K562 (cell line): ENCODE data around the gene FAM124A. TPM values are rescaled to one million over a fixed set of nuclear protein-coding genes. Genes with fewer than 3 reads are reported as not detected.

Experiments used
- ATAC-seq: fragments of 200-7000 bp; cut with Tn5 transposase; 3 replicates; pipeline ENCODE4 v1.9.1; 2020; ENCODE audit warnings: moderate library complexity
- BruUV-seq: library from RNA; stranded (reverse); fragments of 400-500 nt; replicated peaks from 2 replicates; lab custom pipeline; 2021; lab: Mats Ljungman, UMichigan
- CTCF ChIA-PET: fragments of 300-600 bp; formaldehyde crosslinking; extraction: SDS; loops from one replicate; lab custom pipeline; 2021; ENCODE audit warnings: low intra/inter-chr PET ratio; lab: Yijun Ruan, JAX
- POLR2A ChIA-PET: fragments of 300-600, 350-650 bp; sonication (Branson Sonifier 250); formaldehyde crosslinking; extraction: SDS; loops from one replicate; lab custom pipeline; 2021; ENCODE audit warnings: antibody characterized with exemption, inconsistent platforms; lab: Yijun Ruan, JAX
- DNase-seq, 4 experiments: peaks; one replicate each; pipeline versions ENCODE4 v3.0.0 to v3.0.0-alpha.2; 2011 to 2018; ENCODE audit warnings: low spot score in 3 of 4, mixed read lengths in 3 of 4; ENCODE audit errors: extremely low read depth in 1 of 4
- FAIRE-seq: peaks from 2 replicates; lab custom pipeline; 2011; peaks lifted over from hg19 to GRCh38; lab: Jason Lieb, UNC
- H2AFZ ChIP-seq: 2 replicates; pipeline ENCODE4 v1.6.0; 2011; ENCODE audit warnings: low read depth, low read length, control low read depth, inconsistent platforms
- H3K27ac ChIP-seq: fragments of 200-600 bp; 3 replicates; pipeline ENCODE4 v1.8.0; 2011; ENCODE audit warnings: low read depth, mild to moderate bottlenecking, control low read depth, inconsistent platforms, low read length, moderate library complexity, mixed read lengths; ENCODE audit errors: extremely low read depth
- H3K27me3 ChIP-seq, 2 experiments: fragments of 300-600 bp in 1 of 2; 2 replicates in 1 of 2; 3 replicates in 1 of 2; pipeline versions ENCODE4 v1.6.0 to v1.8.0; 2011; ENCODE audit warnings: inconsistent platforms in 2 of 2, low read length in 2 of 2, mild to moderate bottlenecking in 1 of 2, mixed read lengths in 1 of 2, moderate library complexity in 1 of 2; ENCODE audit not compliant: control insufficient read depth in 2 of 2, insufficient read depth in 2 of 2
- H3K36me3 ChIP-seq: fragments of 300-600 bp; 3 replicates; pipeline ENCODE4 v1.8.0; 2011; ENCODE audit warnings: mild to moderate bottlenecking, low read length, inconsistent platforms; ENCODE audit not compliant: control insufficient read depth, insufficient read depth
- H3K4me1 ChIP-seq, 2 experiments: fragments of 200-600 bp in 1 of 2; replicated peaks in 1 of 2; 2 replicates in 1 of 2; 3 replicates in 1 of 2; pipeline versions ENCODE4 v1.5.1 to v1.8.0; 2011; ENCODE audit warnings: inconsistent platforms in 2 of 2, low read length in 2 of 2, mild to moderate bottlenecking in 1 of 2, mixed read lengths in 1 of 2, moderate library complexity in 1 of 2; ENCODE audit not compliant: control insufficient read depth in 2 of 2, insufficient read depth in 2 of 2
- H3K4me2 ChIP-seq: 2 replicates; pipeline ENCODE4 v1.6.1; 2011; ENCODE audit warnings: low read length, control low read depth, inconsistent platforms, mixed read lengths; ENCODE audit not compliant: insufficient read depth
- H3K4me3 ChIP-seq: fragments of 200-600 bp; sonication (generic), shearing (Covaris generic); 2 replicates; pipeline ENCODE4 v1.5.1; 2016; ENCODE audit warnings: control low read depth, inconsistent platforms
- H3K79me2 ChIP-seq: fragments of 200-600 bp; 3 replicates; pipeline ENCODE4 v1.8.0; 2011; ENCODE audit warnings: low read length, inconsistent platforms; ENCODE audit not compliant: control insufficient read depth, insufficient read depth
- H3K9ac ChIP-seq, 2 experiments: 2 replicates each; pipeline versions ENCODE4 v1.6.0 to v1.6.1; 2011; ENCODE audit warnings: low read depth in 2 of 2, low read length in 2 of 2, control low read depth in 1 of 2, inconsistent platforms in 1 of 2, mild to moderate bottlenecking in 1 of 2, mixed read lengths in 1 of 2; ENCODE audit not compliant: insufficient read depth in 1 of 2
- H3K9me1 ChIP-seq: one replicate; pipeline ENCODE4 v1.6.0; 2011; ENCODE audit warnings: inconsistent platforms, mild to moderate bottlenecking, low read length, moderate library complexity; ENCODE audit not compliant: control insufficient read depth, insufficient read depth
- H3K9me3 ChIP-seq: replicated peaks from 2 replicates; pipeline ENCODE4 v1.5.1; 2011; ENCODE audit warnings: low read depth, low read length, inconsistent platforms; ENCODE audit not compliant: control insufficient read depth, insufficient read depth
- H4K20me1 ChIP-seq: replicated peaks from 2 replicates; pipeline ENCODE4 v1.6.1; 2011; ENCODE audit warnings: low read length, inconsistent platforms, mixed read lengths; ENCODE audit not compliant: control insufficient read depth, insufficient read depth
- BRCA1 ChIP-seq, 2 experiments: fragments of 450-650 bp in 1 of 2; sonication (generic) in 1 of 2; formaldehyde crosslinking in 1 of 2; IDR thresholded peaks; 2 replicates each; pipeline versions ENCODE4 v1.5.0 to v1.6.1; 2017 to 2020; ENCODE audit warnings: mild to moderate bottlenecking in 1 of 2, missing genetic modification reagents in 1 of 2
- DPF2 ChIP-seq: fragments of 450-650 bp; IDR thresholded peaks from 2 replicates; pipeline ENCODE4 v1.6.1; 2016
- EGR1 ChIP-seq: fragments of 450-650 bp; conservative IDR thresholded peaks from 2 replicates; pipeline ENCODE4 v1.6.1; 2017; ENCODE audit warnings: mild to moderate bottlenecking
- HSF4 ChIP-seq: fragments of 250-450 bp; sonication (Bioruptor Pico); IDR thresholded peaks from 2 replicates; pipeline ENCODE4 v2.1.2; 2022; ENCODE audit warnings: mild to moderate bottlenecking, moderate library complexity, borderline replicate concordance
- NR2C1 ChIP-seq, 2 experiments: fragments of 450-650 bp; IDR thresholded peaks; 2 replicates each; pipeline ENCODE4 v1.6.1; 2017; ENCODE audit warnings: mild to moderate bottlenecking in 2 of 2, antibody characterized with exemption in 1 of 2, inconsistent platforms in 1 of 2, missing compliant biosample characterization in 1 of 2, missing genetic modification characterization in 1 of 2
- SP2 ChIP-seq: IDR thresholded peaks from 2 replicates; pipeline ENCODE4 v1.6.1; 2011; ENCODE audit warnings: mild to moderate bottlenecking, low read depth, low read length, moderate library complexity; ENCODE audit not compliant: poor library complexity, severe bottlenecking; ENCODE audit errors: extremely low read depth
- TCF3 ChIP-seq: sonication (generic); formaldehyde crosslinking; IDR thresholded peaks from 2 replicates; pipeline ENCODE4 v1.4.0; 2020; ENCODE audit warnings: mild to moderate bottlenecking, missing genetic modification reagents
- ZFP1 ChIP-seq: fragments of 450-650 bp; formaldehyde crosslinking; IDR thresholded peaks from 2 replicates; pipeline ENCODE4 v1.4.0; 2020; ENCODE audit warnings: mild to moderate bottlenecking, mixed read lengths
- ZNF184 ChIP-seq: sonication (generic); formaldehyde crosslinking; IDR thresholded peaks from 2 replicates; pipeline ENCODE4 v1.5.0; 2020; ENCODE audit warnings: missing genetic modification reagents
- ZNF589 ChIP-seq: fragments of 200-800 bp; sonication (Bioruptor generic); IDR thresholded peaks from 2 replicates; pipeline ENCODE4 v1.6.1; 2016; ENCODE audit warnings: low read depth, missing genetic modification characterization, missing compliant biosample characterization
- WGBS: fragments of 100-300 bp; shearing (Covaris generic); methylation state at CpG from one replicate; pipeline ENCODE4 v1.1.6; 2016; ENCODE audit warnings: low coverage, mixed read lengths; ENCODE audit not compliant: insufficient coverage; ENCODE audit errors: missing lambda C conversion rate; 5-methylcytosine and 5-hydroxymethylcytosine counted together
- in situ Hi-C: fragments of 300-500 bp; cut with MboI; formaldehyde crosslinking; loops from 4 replicates; pipeline ENCODE4 v1.15.0; 2018; ENCODE audit warnings: inconsistent platforms, mixed read lengths
- intact Hi-C: fragments of 100-400 bp; cut with micrococcal nuclease; formaldehyde crosslinking; loops from 2 replicates; pipeline ENCODE4 v1.14.2; 2022
- polyA plus RNA-seq, 8 experiments: library from polyadenylated mRNA; depleted of rRNA in 4 of 8; stranded (reverse) in 5 of 8; unstranded in 3 of 8; fragments of >200 nt; fragmentation: Nextera tagmentation in 2 of 8; fragmentation: Illumina TruSeq in 1 of 8; extraction: Ambion mirVana in 2 of 8; extraction: Trizol in 1 of 8; gene quantifications; 2 replicates each; pipeline versions ENCODE4 v1.2.1 to v1.2.3, GENCODE V29; 2011 to 2014; ENCODE audit warnings: inconsistent platforms in 1 of 8, missing spikeins in 1 of 8
- total RNA-seq, 7 experiments: library from RNA; depleted of rRNA in 6 of 7; stranded (reverse); fragments of >200 nt in 6 of 7; fragmentation: Illumina TruSeq in 2 of 7; extraction: Trizol in 2 of 7; gene quantifications; 2 replicates each; pipeline versions ENCODE4 v1.2.1 to v1.2.3, GENCODE V29; 2011 to 2021; ENCODE audit warnings: low replicate concordance in 1 of 7
- TF ChIP-seq, protein P1 (sequence below), 2 experiments: fragments of 250-450 bp in 1 of 2; fragments of 450-650 bp in 1 of 2; sonication (Bioruptor Pico) in 1 of 2; IDR thresholded peaks; 2 replicates each; pipeline versions ENCODE4 v1.6.1 to v1.8.0; 2016 to 2021; ENCODE audit warnings: mild to moderate bottlenecking in 2 of 2, moderate library complexity in 2 of 2, missing compliant biosample characterization in 1 of 2, missing genetic modification characterization in 1 of 2
- TF ChIP-seq, protein P2 (sequence below): fragments of 200-800 bp; sonication (Bioruptor generic); IDR thresholded peaks from 2 replicates; pipeline ENCODE4 v1.6.1; 2016; ENCODE audit warnings: missing genetic modification characterization, missing compliant biosample characterization
- TF ChIP-seq, protein P3 (sequence below): fragments of 250-450 bp; sonication (Bioruptor Pico); IDR thresholded peaks from 2 replicates; pipeline ENCODE4 v1.4.0; 2020; ENCODE audit warnings: borderline replicate concordance
- TF ChIP-seq, protein P4 (sequence below): sonication (generic); formaldehyde crosslinking; IDR thresholded peaks from 2 replicates; pipeline ENCODE4 v1.8.1; 2022; ENCODE audit warnings: missing genetic modification reagents

Gene FAM124A
- total and polyA plus RNA-seq, 9 of the 15 experiments (the other 6 are each of a cell fraction or from before 2014, with no cell fraction given): not detected

DNA sequence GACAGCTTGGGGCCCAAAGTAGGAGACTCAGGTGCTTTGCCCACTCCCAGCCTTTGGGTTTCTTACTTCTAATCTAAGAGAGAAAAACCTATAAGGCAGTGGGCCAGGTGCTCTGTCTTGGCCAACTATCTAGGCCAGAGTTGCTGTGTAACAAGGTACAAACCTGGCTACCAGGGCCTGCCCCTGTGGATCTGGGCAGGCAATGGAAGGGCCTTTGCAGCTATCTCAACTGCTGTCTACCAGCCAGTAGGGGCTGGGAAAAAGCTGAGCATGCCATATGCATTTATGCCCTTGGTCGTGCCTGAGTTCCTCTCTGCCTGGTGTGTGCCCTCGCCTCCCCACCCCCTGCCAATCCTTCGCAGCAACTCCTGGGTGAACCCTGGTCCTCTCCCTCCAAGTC, 100.6 kb downstream of the FAM124A start:
- no peaks in the 10 kb centered on the region for H3K36me3 ChIP-seq
- H3K9me1 ChIP-seq: no peaks in the 10 kb centered on the region
- H3K4me1 ChIP-seq: no peaks in the 10 kb centered on the region; a peak in 1 of 5 replicates
- in situ Hi-C loops (no loop called here), intact Hi-C loops (no loop called here)
- no peak for ATAC-seq
- DNase-seq: no peak
- 0% methylated on average over 3 of the region's 3 CpGs for WGBS
- CTCF ChIA-PET: no interaction called here
- no peak overlapping the region for H3K9ac ChIP-seq
- no peak overlapping the region for H3K27ac ChIP-seq
- H3K4me3 ChIP-seq: no peak overlapping the region
- no peaks in the 10 kb centered on the region for H3K79me2 ChIP-seq
- no peaks in the 10 kb centered on the region for H4K20me1 ChIP-seq
- H3K9me3 ChIP-seq: no peaks in the 10 kb centered on the region
- no peak for FAIRE-seq
- H3K27me3 ChIP-seq: peaks cover 0 to 11% of the 10 kb centered on the region in 2 experiments; a peak in 3 of 5 replicates
- POLR2A ChIA-PET: interaction anchor here (1.0 kb wide), 1 partner anchor 9 kb away, joined by 3 read pairs; no protein-coding TSS in a partner anchor
- BruUV-seq: no TSS peak
- no peak overlapping the region for H3K4me2 ChIP-seq
- no peak for TF ChIP-seq ZFP1 (CRISPR knock-in tag)
- TF ChIP-seq, protein P1, sequence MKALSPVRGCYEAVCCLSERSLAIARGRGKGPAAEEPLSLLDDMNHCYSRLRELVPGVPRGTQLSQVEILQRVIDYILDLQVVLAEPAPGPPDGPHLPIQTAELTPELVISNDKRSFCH (CRISPR knock-in tag; IDR thresholded peaks at IDR 0.05): no peak
- TF ChIP-seq, protein P1 (tag; IDR thresholded peaks at IDR 0.05): no peak
- TF ChIP-seq, protein P2, sequence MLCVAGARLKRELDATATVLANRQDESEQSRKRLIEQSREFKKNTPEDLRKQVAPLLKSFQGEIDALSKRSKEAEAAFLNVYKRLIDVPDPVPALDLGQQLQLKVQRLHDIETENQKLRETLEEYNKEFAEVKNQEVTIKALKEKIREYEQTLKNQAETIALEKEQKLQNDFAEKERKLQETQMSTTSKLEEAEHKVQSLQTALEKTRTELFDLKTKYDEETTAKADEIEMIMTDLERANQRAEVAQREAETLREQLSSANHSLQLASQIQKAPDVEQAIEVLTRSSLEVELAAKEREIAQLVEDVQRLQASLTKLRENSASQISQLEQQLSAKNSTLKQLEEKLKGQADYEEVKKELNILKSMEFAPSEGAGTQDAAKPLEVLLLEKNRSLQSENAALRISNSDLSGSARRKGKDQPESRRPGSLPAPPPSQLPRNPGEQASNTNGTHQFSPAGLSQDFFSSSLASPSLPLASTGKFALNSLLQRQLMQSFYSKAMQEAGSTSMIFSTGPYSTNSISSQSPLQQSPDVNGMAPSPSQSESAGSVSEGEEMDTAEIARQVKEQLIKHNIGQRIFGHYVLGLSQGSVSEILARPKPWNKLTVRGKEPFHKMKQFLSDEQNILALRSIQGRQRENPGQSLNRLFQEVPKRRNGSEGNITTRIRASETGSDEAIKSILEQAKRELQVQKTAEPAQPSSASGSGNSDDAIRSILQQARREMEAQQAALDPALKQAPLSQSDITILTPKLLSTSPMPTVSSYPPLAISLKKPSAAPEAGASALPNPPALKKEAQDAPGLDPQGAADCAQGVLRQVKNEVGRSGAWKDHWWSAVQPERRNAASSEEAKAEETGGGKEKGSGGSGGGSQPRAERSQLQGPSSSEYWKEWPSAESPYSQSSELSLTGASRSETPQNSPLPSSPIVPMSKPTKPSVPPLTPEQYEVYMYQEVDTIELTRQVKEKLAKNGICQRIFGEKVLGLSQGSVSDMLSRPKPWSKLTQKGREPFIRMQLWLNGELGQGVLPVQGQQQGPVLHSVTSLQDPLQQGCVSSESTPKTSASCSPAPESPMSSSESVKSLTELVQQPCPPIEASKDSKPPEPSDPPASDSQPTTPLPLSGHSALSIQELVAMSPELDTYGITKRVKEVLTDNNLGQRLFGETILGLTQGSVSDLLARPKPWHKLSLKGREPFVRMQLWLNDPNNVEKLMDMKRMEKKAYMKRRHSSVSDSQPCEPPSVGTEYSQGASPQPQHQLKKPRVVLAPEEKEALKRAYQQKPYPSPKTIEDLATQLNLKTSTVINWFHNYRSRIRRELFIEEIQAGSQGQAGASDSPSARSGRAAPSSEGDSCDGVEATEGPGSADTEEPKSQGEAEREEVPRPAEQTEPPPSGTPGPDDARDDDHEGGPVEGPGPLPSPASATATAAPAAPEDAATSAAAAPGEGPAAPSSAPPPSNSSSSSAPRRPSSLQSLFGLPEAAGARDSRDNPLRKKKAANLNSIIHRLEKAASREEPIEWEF (CRISPR knock-in tag): no peak
- no peak for TF ChIP-seq SP2
- no peak for TF ChIP-seq BRCA1 (IDR thresholded peaks at IDR 0.05)
- no peak for TF ChIP-seq BRCA1 (CRISPR knock-in tag; IDR thresholded peaks at IDR 0.05)
- TF ChIP-seq TCF3 (CRISPR knock-in tag): no peak
- TF ChIP-seq ZNF184 (CRISPR knock-in tag): no peak
- TF ChIP-seq, protein P3, sequence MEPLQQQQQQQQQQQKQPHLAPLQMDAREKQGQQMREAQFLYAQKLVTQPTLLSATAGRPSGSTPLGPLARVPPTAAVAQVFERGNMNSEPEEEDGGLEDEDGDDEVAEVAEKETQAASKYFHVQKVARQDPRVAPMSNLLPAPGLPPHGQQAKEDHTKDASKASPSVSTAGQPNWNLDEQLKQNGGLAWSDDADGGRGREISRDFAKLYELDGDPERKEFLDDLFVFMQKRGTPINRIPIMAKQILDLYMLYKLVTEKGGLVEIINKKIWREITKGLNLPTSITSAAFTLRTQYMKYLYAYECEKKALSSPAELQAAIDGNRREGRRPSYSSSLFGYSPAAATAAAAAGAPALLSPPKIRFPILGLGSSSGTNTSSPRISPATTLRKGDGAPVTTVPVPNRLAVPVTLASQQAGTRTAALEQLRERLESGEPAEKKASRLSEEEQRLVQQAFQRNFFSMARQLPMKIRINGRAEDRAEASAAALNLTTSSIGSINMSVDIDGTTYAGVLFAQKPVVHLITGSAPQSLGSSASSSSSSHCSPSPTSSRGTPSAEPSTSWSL: no peak
- TF ChIP-seq, protein P4, sequence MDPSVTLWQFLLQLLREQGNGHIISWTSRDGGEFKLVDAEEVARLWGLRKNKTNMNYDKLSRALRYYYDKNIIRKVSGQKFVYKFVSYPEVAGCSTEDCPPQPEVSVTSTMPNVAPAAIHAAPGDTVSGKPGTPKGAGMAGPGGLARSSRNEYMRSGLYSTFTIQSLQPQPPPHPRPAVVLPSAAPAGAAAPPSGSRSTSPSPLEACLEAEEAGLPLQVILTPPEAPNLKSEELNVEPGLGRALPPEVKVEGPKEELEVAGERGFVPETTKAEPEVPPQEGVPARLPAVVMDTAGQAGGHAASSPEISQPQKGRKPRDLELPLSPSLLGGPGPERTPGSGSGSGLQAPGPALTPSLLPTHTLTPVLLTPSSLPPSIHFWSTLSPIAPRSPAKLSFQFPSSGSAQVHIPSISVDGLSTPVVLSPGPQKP (CRISPR knock-in tag): no peak
- TF ChIP-seq HSF4 (CRISPR knock-in tag): no peak
- TF ChIP-seq DPF2: no peak
- TF ChIP-seq EGR1: no peak
- no peak for TF ChIP-seq NR2C1 (IDR thresholded peaks at IDR 0.05)
- TF ChIP-seq NR2C1 (tag; IDR thresholded peaks at IDR 0.05): no peak
- no peak for TF ChIP-seq ZNF589
- H2AFZ ChIP-seq: no peak overlapping the region
